Colonic mucosa (tissue), 4 donors: ENCODE measurements around the gene NBEAL2. TPM values are rescaled to one million over a fixed set of nuclear protein-coding genes. Genes with fewer than 3 reads are reported as not detected.

Experiments used
- DNase-seq: peaks from one replicate; pipeline ENCODE4 v3.0.0-alpha.2; 2020
- H3K27ac ChIP-seq: fragments of 200-600 bp; one replicate; pipeline ENCODE4 v1.8.0; 2021
- H3K27me3 ChIP-seq: fragments of 200-600 bp; one replicate; pipeline ENCODE4 v1.8.0; 2021
- H3K36me3 ChIP-seq: fragments of 200-600 bp; one replicate; pipeline ENCODE4 v1.8.0; 2021
- H3K4me1 ChIP-seq: fragments of 200-600 bp; one replicate; pipeline ENCODE4 v1.8.0; 2021; ENCODE audit warnings: mild to moderate bottlenecking
- H3K4me3 ChIP-seq: fragments of 200-600 bp; one replicate; pipeline ENCODE4 v1.8.0; 2021
- H3K9ac ChIP-seq, 2 donors: one replicate each; pipeline ENCODE4 v1.7.0; 2013; ENCODE audit warnings: control low read depth in 2 of 2, low read depth in 2 of 2, low read length in 2 of 2
- H3K9me3 ChIP-seq: fragments of 200-600 bp; one replicate; pipeline ENCODE4 v1.8.0; 2021
- intact Hi-C: fragments of 100-400 bp; cut with DNase I; formaldehyde crosslinking; loops from one replicate; pipeline ENCODE4 v1.14.1; 2022
- total RNA-seq, 2 donors: library from RNA; stranded (reverse); fragmentation: NEBNext Ultra II Directional in 1 of 2; extraction: Animal tissue kit (Norgen Biotek cat#: 25700) in 1 of 2; gene quantifications; one replicate each; pipeline ENCODE4 v1.2.1, GENCODE V29; 2021
- TF ChIP-seq, protein P1 (sequence below): fragments of 200-600 bp; IDR thresholded peaks from one replicate; pipeline ENCODE4 v1.8.0; 2022; ENCODE audit warnings: antibody characterized with exemption, mild to moderate bottlenecking
- donor health status: healthy.
- donor health status: DM: no; HTN: no; CAD: no.
- donor health status: DM: no; HTN: no; CAD: no.

The NBEAL2 gene, protein sequence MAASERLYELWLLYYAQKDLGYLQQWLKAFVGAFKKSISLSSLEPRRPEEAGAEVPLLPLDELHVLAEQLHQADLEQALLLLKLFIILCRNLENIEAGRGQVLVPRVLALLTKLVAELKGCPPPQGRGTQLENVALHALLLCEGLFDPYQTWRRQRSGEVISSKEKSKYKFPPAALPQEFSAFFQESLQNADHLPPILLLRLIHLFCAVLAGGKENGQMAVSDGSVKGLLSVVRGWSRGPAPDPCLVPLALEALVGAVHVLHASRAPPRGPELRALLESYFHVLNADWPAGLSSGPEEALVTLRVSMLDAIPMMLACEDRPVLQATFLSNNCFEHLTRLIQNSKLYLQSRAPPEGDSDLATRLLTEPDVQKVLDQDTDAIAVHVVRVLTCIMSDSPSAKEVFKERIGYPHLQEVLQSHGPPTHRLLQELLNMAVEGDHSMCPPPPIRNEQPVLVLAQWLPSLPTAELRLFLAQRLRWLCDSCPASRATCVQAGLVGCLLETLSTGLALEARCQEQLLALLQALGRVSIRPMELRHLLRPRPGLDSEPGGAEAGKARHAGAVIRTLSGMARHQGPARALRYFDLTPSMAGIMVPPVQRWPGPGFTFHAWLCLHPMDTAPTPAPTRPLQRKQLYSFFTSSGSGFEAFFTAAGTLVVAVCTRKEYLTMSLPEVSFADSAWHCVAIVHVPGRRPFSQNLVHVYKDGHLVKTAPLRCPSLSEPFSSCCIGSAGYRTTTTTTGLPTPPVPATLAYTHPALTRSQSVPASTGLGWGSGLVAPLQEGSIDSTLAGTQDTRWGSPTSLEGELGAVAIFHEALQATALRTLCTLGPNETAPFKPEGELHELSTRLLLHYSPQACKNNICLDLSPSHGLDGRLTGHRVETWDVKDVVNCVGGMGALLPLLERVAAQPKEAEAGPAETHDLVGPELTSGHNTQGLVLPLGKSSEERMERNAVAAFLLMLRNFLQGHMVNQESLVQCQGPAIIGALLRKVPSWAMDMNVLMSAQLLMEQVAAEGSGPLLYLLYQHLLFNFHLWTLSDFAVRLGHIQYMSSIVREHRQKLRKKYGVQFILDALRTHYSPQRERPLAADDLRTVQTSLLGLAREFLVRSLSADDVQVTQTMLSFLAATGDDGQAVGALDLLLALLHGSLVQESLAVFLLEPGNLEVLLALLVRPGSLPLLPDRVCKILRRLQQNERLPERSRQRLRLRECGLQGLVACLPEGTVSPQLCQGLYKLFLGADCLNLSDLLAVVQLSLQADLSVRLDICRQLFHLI (N-terminal part only)
- 100 to 1,000 TPM in 1 of 2 donors, 10 to 100 TPM in 1; 40.9 to 106 TPM for total RNA-seq

DNA sequence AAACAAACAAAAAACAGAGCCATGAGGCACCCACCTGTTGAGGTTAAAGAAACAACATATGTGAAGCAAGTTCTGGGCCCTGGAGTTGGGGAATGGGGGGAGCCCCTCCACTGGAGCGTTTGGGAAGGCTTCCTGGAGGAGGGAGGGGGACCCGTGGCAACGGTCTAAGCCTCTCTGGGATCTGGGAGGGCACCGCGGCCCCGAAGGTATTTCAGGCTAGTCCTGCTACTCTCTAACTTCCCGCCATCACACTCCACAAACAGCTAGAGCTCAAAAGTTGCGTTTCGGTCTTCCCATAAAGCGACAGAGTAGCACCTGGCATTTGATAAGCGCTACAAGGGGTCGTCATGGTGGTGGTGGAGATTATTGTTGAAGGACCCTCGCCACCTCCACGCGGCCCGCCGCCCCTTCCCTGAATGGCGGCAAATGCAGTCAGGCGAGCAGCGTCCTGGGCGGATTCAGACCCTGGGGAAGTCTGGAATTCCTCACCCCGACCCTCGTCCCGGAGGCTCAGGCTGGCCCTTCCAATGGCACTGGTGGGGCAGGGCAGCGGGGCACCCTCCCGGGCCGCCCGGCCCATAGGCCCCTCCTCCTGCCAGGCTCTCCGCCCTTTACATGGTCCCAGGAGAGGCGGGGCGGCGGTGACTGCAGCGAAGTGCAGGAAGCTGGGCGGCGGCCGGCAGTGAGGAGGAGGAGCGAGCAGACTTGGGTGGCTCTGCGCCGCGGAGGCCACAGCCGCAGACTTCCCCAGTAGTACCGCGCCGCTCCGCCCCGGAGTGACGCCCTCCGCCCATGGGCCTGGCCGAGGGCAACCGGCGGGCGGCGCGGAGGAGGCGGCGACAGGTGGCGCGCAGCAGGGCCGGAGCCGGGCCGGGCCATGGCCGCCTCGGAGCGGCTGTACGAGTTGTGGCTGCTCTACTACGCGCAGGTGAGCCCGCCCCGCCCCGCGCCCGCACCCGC is at the start of gene NBEAL2:
Gene NBEAL2 (plus strand): TSS at position 682 of the 960 bp plus-strand sequence. CDS start 196 bp downstream, at position 878.
- peak within 1 kb of the TSS; percentile 83 for H3K27ac ChIP-seq
- no peaks in the 10 kb centered on the region for H3K9me3 ChIP-seq
- H3K36me3 ChIP-seq, result no peaks in the 10 kb centered on the region
- TF ChIP-seq, protein P1, sequence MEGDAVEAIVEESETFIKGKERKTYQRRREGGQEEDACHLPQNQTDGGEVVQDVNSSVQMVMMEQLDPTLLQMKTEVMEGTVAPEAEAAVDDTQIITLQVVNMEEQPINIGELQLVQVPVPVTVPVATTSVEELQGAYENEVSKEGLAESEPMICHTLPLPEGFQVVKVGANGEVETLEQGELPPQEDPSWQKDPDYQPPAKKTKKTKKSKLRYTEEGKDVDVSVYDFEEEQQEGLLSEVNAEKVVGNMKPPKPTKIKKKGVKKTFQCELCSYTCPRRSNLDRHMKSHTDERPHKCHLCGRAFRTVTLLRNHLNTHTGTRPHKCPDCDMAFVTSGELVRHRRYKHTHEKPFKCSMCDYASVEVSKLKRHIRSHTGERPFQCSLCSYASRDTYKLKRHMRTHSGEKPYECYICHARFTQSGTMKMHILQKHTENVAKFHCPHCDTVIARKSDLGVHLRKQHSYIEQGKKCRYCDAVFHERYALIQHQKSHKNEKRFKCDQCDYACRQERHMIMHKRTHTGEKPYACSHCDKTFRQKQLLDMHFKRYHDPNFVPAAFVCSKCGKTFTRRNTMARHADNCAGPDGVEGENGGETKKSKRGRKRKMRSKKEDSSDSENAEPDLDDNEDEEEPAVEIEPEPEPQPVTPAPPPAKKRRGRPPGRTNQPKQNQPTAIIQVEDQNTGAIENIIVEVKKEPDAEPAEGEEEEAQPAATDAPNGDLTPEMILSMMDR, result no peak
- no peaks in the 10 kb centered on the region for H3K27me3 ChIP-seq
- H3K9ac ChIP-seq, result peak within 1 kb of the TSS; percentile 94 to 96
- H3K4me1 ChIP-seq, result peaks cover 8% of the 10 kb centered on the region
- intact Hi-C loops, result no loop called here
- DNase-seq, result peak; percentile 98
- H3K4me3 ChIP-seq, result peak within 1 kb of the TSS; percentile 70

DNA sequence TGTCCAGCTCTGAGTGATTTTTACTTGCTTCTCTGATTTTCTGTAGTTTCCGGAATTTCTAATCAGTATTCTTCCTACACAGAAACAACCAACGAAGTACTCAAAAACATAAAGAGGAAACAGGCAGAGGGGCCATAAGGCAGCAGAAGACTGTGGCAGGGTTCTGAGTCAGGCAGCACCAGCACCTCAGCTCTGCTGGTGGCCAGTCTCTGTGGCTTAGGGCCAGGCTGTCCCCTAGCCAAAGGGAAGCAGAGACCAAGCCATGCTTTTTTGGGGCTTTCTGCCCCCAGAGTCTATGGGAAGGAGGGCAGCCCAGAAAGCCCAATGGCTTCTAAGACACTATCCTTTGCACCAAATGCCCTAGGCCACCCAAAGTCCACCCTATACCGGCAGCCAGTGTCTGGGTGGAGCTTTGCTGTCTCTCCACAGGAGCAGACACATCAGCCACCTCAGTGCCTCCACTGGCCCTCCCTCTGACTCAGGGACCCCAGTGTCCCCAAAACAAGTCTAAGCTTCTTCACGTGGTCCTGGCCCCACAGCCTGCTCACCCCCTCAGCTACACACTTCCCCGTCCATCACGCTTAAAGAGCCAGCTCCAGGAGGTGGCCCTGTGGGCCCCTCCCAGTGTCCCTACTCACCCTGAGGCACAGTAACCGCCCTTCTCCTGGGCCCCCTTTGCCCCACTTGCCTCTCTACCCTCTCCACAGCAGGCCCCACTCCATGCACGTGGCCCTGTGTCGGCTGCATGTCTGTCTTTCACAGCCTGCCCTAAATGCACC is 49.1 kb upstream of the NBEAL2 start:
- H3K9ac ChIP-seq, result peak overlapping the region in 1 of 2 donors; percentile 62
- no peaks in the 10 kb centered on the region for H3K27me3 ChIP-seq
- intact Hi-C loops, result no loop called here
- TF ChIP-seq, protein P1, result no peak
- H3K9me3 ChIP-seq, result peaks cover 4% of the 10 kb centered on the region
- no peak for DNase-seq
- H3K36me3 ChIP-seq, result peaks cover under 1% of the 10 kb centered on the region
- peak overlapping the region; percentile 62 for H3K27ac ChIP-seq
- peaks cover 64% of the 10 kb centered on the region for H3K4me1 ChIP-seq
- H3K4me3 ChIP-seq, result no peak overlapping the region

DNA sequence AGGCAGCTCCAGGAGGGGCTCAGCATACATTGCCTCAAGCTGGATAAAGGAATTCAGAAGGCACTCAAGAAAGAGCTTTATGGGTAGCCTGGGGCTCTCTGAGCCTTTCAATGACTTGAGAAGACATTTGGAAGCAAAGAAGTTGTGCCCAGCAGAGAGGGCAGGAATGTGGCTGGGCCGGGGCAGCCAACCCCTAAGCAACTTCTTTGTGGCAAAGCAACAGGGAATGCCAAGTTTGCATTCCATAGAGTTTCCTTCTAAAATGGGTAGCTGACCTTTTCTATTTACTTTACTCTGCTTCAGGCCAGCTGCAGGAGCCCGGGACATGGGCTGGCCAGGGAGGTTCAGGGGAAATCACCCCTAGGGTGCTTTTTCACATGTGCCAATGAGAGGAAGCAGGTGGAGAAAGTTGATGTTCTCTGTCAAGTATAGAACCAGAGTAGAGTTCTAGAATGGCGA is 48.5 kb upstream of the NBEAL2 start:
- no peak overlapping the region for H3K4me3 ChIP-seq
- DNase-seq, result no peak
- H3K9me3 ChIP-seq, result peaks cover 4% of the 10 kb centered on the region
- no peaks in the 10 kb centered on the region for H3K27me3 ChIP-seq
- intact Hi-C loops, result no loop called here
- peaks cover 65% of the 10 kb centered on the region for H3K4me1 ChIP-seq
- H3K36me3 ChIP-seq, result no peaks in the 10 kb centered on the region
- H3K27ac ChIP-seq, result peak overlapping the region; percentile 62
- H3K9ac ChIP-seq, result peak overlapping the region in 1 of 2 donors; percentile 62
- TF ChIP-seq, protein P1, result no peak

DNA sequence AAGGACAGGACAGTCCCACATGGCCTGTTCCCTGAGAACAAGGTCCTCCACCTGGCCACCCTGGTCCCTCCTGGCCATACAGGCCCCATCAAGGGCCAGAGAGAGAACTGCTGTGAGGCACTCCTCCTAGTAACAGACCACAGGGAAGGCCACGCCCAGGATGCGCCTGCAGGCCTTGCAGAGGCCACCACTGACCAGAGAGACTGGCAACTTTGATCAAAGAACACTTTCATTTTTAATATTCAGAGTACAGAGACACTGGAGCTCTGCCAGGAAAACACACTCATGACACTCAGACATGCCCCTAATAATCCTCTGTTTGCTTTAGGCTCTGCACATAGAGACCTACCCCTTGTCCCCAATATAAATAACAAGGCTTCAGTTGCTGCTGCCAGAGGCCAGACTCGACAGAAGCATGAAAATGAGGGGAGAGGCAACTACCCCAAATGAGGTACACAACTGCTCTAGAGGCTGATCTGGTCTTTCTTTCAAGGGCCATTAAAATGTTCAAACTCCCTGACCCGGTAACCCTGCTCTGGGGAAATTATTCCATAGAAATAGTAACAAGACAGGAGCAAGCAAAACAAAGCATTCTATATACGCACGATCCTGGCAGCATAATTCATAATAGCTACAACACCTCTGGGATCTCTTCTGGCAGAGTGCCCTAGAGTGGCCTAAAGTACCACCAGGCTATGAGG is 47.7 kb upstream of the NBEAL2 start:
- Histone ChIP-seq H3K9ac (peak overlapping the region in 1 of 2 donors; percentile 62), H3K36me3 (no peaks in the 10 kb centered on the region)
- intact Hi-C loops, result no loop called here

More for the DNA sequence above, 47.7 kb upstream of the NBEAL2 start:
- Histone ChIP-seq H3K4me1 (peaks cover 60% of the 10 kb centered on the region), H3K27ac (peak overlapping the region; percentile 62), H3K9me3 (peaks cover 4% of the 10 kb centered on the region), H3K27me3 (no peaks in the 10 kb centered on the region), H3K4me3 (no peak overlapping the region)
- TF ChIP-seq, protein P1, result no peak
- peak; percentile 66 for DNase-seq
